Fibroblast of the conjunctiva (primary cell): ENCODE results near the gene KRTAP1-4.
"Not testable (repeated sequence)": the region's sequence is repeated elsewhere in the genome, so short reads cannot be mapped to it uniquely, and the experiment has no call there.

ENCODE experiments used
- DNase-seq: peaks from one replicate; pipeline ENCODE4 v3.0.0-alpha.2; 2010; ENCODE audit warnings: low read depth

KRTAP1-4 gene

GRCh38 chr17:41046735-41047465 is 16.9 kb upstream of the KRTAP1-4 start, which contains the start of gene KRTAP2-1:
Gene KRTAP2-1, minus strand, starts transcription at chr17:41047316. Its CDS starts 49 bp downstream, at chr17:41047267.
- not testable (repeated sequence) for DNase-seq

GRCh38 chr17:41042953-41043352 is 13.0 kb upstream of the KRTAP1-4 start:
- DNase-seq = no peak

GRCh38 chr17:41040783-41041571 is 11.0 kb upstream of the KRTAP1-4 start, which contains the start of gene KRTAP1-1:
Gene KRTAP1-1, minus strand, starts transcription at chr17:41041450. Its CDS starts 53 bp downstream, at chr17:41041397.
- not testable (repeated sequence) for DNase-seq

GRCh38 chr17:41037853-41038350 is 7.9 kb upstream of the KRTAP1-4 start:
- DNase-seq = no peak

GRCh38 chr17:41034346-41034935 is 4.4 kb upstream of the KRTAP1-4 start, which contains the start of gene KRTAP1-3:
Gene KRTAP1-3, minus strand, starts transcription at chr17:41034874. Its CDS starts 53 bp downstream, at chr17:41034821.
- not testable (repeated sequence) for DNase-seq

- peak; percentile 32 for DNase-seq
These were observed 3.1 kb downstream of the KRTAP1-4 start, which contains the start of gene KRTAP1-5 for GRCh38 chr17:41026715-41027471. Gene KRTAP1-5, minus strand, starts transcription at chr17:41027208. Its CDS starts 53 bp downstream, at chr17:41027155.

GRCh38 chr17:41024697-41025096 is 5.3 kb downstream of the KRTAP1-4 start:
- no peak for DNase-seq

- no peak for DNase-seq
These were observed 9.7 kb downstream of the KRTAP1-4 start for GRCh38 chr17:41020336-41020735.

- no peak for DNase-seq
These were observed 10.6 kb downstream of the KRTAP1-4 start for GRCh38 chr17:41019415-41019814.

GRCh38 chr17:41018541-41018940 is 11.5 kb downstream of the KRTAP1-4 start:
- DNase-seq = no peak

- no peak for DNase-seq
These were observed 13.3 kb downstream of the KRTAP1-4 start for GRCh38 chr17:41016578-41017215.

- DNase-seq = no peak
These were observed 14.5 kb downstream of the KRTAP1-4 start for GRCh38 chr17:41015454-41015853.

GRCh38 chr17:41013606-41014005 is 16.4 kb downstream of the KRTAP1-4 start:
- peak; percentile 50 for DNase-seq

- no peak for DNase-seq
These were observed 16.8 kb downstream of the KRTAP1-4 start for GRCh38 chr17:41013181-41013580.

GRCh38 chr17:41012326-41013120 is 17.5 kb downstream of the KRTAP1-4 start:
- DNase-seq = no peak

- no peak for DNase-seq
These were observed 19.6 kb downstream of the KRTAP1-4 start for GRCh38 chr17:41010441-41010840.

GRCh38 chr17:41009936-41010335 is 20.1 kb downstream of the KRTAP1-4 start:
- DNase-seq = no peak

- no peak for DNase-seq
These were observed 20.7 kb downstream of the KRTAP1-4 start for GRCh38 chr17:41009301-41009760.

GRCh38 chr17:41008811-41009210 is 21.2 kb downstream of the KRTAP1-4 start, which contains the start of gene KRTAP3-1:
Gene KRTAP3-1, minus strand, starts transcription at chr17:41009128. Its CDS starts 54 bp downstream, at chr17:41009074.
- no peak for DNase-seq

- no peak for DNase-seq
These were observed 25.6 kb downstream of the KRTAP1-4 start for GRCh38 chr17:41004397-41004796.
